NCI-H128 (cell line): Measurements from ENCODE around the gene CDC34.
"Not testable (repeated sequence)": the region's sequence is repeated elsewhere in the genome, so short reads cannot be mapped to it uniquely, and the experiment has no call there.

Experiments used
- DNase-seq: peaks from one replicate; lab custom pipeline; 2025; ENCODE audit not compliant: unreplicated experiment; lab: John Stamatoyannopoulos, UW

Gene CDC34

DNA sequence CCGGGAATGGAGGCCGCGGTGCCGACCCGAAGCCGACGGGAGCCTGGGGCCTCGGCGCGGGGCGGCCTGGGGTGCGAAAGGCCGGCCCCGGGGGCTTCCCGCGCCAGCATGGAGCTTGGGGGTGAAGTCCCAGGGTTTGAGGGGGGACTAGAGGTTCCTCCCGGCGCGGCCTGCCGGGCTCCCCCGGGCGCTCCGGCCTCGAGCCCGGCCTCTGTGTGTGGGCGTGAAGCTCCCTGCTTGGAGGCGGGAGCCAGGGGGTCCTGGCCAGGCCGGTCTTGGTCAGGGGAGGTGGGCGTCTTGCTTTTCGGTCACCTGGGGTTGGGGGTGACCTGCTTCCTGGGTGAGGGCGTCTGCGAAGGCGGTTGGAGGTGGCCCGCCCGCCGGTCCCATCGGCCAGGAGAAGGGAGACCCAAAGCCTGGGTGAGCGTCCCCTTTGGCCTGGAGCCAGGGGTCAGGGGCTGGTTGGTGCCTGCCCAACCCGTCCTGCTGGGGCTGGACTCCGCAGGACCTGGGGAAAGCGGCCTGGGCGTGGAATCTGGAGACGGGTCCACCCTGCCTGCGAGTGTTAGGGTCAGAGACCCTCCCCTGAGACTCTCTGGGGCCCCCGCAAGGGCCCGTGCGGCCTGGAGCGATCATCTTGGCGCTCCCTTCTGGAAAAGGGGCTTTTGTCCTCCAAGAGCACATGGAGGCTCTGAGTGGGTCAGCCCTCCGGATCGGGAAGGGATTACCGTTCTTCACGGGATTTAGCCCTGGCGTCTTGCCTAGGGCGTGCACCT, 41.4 kb downstream of the CDC34 start:
- no peak for DNase-seq

- no peak for DNase-seq
Measured at GRCh38 chr19:573519-573825, 41.9 kb downstream of the CDC34 start.

DNA sequence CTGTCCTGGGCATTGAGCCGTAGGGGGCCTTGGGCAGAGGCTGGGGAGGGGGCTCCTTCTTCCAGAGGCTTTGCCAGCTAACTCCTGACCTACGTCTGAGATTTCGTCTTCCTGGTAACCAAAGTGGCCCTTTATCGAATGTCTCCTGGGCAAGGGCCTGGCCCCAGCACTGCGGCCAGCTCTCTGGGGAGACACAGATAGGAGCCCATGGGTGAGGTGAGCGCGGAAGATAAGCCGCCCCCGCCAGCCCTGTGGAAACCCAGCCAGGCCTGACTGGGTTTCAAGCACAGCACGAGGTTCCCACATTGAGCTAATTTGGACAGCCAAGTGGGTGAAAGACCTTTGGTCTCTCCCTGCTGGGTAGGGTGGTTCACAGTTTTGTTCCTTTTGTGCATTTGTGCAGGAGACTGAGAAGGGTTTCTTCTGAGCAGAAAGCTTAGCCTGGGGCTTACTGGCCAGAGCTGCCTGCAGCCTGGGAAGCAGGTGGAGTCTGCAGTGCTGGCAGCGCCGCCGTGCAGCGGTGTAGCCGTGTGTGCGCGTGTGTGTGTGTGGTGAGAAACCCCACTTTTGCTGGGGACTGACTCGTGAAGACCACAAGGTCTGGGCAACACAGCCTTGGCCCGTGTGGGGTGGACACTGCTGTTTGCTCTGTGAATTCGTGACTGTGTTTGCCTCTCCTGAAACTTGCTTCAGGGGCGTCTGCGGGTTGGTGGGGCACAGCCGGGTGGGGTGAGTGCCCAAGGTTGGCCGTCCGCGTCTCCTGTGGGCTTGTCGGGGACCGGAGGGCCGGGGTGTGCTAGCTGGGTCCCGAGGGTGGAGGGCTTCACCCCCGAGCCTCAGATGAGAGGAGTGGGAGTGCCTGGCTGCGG, 43.3 kb downstream of the CDC34 start:
- DNase-seq: no peak

DNA sequence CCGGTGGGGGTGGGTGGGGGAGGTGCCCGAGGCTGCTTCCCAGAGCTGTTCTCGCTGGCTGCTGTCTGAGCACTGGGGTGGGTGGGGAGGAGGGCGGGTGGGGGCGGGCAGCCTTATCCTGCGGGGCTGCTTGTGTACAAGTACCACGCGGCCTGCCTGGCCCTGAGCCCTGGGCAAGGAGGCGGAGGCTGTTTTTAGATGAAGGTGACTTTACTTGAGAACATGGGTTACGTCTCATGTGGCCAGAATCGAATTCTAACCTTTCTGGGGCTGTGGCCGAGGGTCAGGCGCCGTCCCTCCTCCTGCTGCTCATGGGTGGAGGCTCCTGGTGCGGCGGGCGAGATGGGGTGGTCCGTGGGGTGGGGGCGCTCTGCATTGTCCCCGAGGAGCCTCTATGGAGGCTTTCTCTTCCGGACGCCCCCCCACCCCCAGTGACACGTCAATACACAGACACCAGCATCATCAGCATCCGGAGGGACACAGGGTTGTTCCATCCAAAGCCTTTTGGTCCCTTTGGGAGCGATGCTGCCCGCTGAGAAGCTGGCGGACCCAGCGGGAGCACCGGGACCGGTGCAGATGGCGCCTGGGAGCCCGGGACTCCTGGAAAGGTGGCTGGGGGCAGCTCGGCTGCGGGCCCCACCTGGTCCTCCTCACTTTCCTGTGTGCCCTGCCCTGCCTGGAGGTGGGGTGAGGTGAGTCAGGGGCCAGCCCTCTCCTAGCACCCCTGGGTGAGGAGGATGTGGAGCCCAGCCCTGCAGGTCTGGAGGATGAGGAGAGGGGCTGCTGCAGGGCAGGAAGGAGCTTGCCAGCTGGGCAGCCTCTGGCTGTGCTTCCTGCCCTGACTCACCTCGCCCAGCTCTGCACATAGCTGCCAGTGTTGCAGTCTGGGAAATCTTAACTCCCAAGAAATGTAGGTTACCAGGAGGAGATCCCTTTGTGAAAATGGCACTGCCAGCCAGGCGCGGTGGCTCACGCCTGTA, 44.3 kb downstream of the CDC34 start:
- no peak for DNase-seq

- no peak for DNase-seq
Measured at GRCh38 chr19:576768-577438, 45.3 kb downstream of the CDC34 start.

- DNase-seq: no peak
Measured at GRCh38 chr19:577439-578392, 46.2 kb downstream of the CDC34 start.

DNA sequence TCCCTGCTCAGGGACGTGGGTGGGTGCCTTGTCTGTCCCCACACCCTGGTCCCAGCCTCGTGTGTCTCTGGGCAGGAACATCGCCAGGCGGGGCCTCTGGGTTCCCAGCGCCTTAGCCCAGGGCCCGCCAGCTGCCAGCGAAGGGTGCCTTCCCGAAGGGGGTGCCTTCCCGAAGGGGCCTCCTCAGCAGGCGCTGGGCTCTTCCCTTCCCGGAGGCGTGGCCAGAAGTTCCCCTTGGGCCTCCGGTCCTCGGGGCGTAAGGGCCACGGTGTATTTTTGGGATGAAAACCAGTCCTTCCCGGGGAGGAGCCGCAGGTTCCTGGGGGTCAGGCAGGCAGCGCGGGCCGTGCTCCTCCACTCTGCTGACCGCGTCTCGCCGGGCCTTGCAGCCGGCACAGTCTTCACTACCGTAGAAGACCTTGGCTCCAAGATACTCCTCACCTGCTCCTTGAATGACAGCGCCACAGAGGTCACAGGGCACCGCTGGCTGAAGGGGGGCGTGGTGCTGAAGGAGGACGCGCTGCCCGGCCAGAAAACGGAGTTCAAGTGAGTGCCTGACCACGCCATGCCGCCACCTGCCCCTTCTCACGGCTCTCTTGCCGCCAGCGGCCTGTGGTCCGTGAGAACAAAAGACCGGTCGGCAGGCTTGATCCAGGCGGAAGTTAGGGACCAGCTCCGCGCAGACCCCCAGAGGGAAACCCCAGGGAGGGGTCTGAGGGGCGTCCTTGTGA, 47.7 kb downstream of the CDC34 start:
- DNase-seq: no peak

GRCh38 chr19:579842-580155, 48.2 kb downstream of the CDC34 start:
- no peak for DNase-seq

DNA sequence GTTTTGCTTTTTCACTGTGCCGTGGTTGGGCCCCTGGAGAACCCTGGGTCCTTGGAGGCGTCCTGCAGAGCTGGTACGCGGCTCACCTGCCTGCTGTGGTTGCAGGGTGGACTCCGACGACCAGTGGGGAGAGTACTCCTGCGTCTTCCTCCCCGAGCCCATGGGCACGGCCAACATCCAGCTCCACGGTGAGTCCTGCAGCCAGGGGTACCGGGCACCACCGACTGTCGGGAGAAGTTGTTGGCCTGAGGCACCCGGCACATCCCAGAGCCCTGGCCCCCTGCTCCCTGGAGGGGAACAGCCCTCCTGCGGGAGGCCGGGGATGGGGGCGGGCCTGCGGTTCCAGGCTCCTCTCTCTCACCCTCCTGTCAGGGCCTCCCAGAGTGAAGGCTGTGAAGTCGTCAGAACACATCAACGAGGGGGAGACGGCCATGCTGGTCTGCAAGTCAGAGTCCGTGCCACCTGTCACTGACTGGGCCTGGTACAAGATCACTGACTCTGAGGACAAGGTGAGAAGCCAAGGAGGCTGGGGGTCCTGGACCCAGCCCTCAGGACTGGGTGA, 48.8 kb downstream of the CDC34 start:
- DNase-seq: no peak

GRCh38 chr19:581399-582111, 50.0 kb downstream of the CDC34 start:
- no peak for DNase-seq

- no peak for DNase-seq
Measured at GRCh38 chr19:582497-583197, 51.1 kb downstream of the CDC34 start.

DNA sequence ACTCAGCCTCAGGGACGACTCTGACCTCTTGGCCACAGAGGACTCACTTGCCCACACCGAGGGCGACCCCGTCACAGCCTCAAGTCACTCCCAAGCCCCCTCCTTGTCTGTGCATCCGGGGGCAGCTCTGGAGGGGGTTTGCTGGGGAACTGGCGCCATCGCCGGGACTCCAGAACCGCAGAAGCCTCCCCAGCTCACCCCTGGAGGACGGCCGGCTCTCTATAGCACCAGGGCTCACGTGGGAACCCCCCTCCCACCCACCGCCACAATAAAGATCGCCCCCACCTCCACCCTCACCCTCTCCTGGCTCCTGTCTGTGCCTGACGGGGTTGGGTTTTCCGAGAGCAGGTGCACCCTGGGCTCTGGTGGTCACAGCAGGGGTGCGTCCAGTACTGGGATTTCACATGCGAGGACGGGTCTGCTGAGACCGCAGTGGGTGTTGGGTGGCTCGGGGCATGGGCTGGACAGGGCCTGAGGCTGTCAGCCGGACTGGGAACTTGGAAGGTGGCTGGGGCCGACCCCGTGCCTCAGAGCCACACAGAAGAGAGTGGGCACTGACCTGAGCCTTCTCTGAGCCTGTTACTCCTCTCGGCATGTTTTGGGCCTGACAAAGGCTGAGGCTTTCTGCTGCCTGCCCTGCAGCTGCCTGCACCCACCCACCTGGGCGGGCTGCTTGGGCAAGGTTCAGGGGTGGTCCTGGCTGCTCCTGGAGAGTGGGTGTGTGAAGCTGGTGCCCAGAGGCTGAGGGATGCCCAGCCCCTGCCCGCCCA, 51.8 kb downstream of the CDC34 start:
- no peak for DNase-seq

DNA sequence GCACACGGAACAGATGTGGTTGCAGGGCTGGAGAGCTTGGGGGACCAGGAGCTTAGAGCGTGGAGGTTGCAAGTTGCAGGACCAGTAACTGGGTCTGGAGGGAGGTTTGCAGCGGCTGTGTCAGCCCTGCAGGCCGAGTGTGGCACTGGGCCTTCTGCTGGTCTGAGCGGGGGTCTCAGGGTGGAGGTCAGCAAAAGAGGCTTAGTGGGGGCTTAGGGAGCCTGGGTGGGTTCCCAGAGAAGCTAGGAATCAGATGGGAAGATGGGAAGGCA, 52.3 kb downstream of the CDC34 start:
- no peak for DNase-seq

DNA sequence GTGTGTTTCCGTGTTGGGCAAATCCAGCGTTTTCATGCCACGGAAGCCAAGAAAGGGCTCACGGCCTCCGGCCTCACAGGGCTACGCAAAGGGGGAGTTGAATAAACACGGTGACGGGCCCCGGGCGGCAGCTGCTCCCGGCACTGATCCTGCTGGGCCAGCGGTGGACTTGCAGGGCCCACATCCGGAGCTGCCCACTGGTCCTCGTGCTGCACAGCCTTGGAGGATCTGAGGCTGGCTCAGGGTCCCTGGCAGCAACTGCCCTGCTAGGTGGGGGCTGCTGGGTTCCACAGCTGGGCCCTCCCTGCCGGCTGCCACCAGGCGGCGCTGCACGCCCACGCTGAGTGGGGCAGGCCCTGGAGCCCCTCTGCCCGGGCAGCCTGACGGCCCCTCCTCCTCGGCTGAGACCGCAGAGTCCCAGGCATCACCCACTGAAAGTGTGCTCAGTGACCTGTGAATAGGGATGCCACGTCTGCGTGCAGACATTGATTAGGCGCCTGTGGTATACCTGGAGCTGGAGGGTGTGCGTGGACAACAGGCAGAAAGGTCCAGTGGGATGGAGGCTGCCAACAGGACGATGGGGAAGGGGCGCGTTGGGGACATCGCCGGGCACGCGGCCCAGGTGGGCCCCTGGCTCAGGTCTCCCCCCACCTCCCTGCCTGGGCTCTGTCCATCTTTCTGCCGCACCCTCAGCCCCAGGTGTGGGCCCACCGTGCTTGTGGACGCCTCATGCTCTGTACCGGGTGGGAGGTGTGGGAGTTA, 52.9 kb downstream of the CDC34 start:
- peak; percentile 35 for DNase-seq

DNA sequence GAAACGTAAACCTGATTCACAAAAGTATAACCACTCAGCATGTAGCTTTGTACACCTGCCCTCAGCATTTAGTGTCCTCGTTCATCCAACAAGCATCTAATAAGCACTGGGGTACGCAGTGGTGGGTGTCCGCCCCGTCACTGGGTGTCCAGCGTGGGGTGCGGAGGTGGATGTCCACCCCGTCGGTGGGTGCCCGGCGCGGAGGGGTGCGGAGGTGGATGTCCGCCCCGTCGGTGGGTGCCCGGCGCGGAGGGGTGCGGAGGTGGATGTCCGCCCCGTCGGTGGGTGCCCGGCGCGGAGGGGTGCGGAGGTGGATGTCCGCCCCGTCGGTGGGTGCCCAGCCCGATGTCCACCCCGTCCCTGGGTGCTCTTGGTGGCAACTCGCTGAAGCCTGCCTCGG, 53.6 kb downstream of the CDC34 start:
- DNase-seq: not testable (repeated sequence)

DNA sequence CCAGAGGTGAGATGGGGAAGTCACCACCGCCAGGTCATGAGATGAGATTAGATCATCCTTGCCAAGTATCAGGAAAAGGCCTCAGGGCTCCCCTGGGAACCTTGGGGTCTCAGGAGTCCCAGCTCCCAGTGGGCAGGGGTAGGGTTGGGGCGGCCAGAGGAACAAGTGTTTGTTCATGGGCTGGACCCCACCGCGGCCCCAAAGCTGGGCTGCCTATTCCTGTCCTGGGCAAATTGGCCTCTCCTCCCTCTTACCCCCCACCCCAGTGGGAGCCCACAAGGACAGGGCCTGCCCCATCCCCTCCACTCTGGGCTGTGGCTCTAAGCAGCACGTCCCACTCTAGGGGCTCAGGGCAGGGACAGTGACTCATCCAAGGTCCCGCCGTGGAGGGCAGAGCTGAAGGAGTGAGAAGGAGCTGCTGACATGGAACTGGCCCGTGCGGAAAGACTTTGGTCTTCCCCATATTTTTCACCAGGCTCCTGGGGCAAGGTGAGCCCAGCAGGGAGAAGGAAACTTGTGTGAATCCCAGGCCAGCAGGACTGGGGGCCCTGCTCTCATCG, 54.1 kb downstream of the CDC34 start:
- DNase-seq: no peak
